GM18858 (cell line): Measurements from ENCODE around the gene AREL1.
"Not testable (repeated sequence)": the region's sequence is repeated elsewhere in the genome, so short reads cannot be mapped to it uniquely, and the experiment has no call there.

Source experiments
- ATAC-seq: cut with Tn5 transposase; IDR thresholded peaks from one replicate; pipeline ENCODE4 v1.9.1; 2021; ENCODE audit not compliant: unreplicated experiment

AREL1 gene

GRCh38 chr14:74712499-74713394, at the start of gene AREL1, which contains the start of gene FCF1:
Gene AREL1, minus strand, starts transcription at chr14:74713080. Its CDS starts 27,465 bp downstream, at chr14:74685615.
Gene FCF1, plus strand, starts transcription at chr14:74713144. Its CDS starts 54 bp downstream, at chr14:74713198.
- ATAC-seq = peak; percentile 77

- ATAC-seq = not testable (repeated sequence)
Measured at GRCh38 chr14:74758505-74758904, 45.6 kb upstream of the AREL1 start.

- ATAC-seq = no peak
Measured at GRCh38 chr14:74756326-74756725, 43.4 kb upstream of the AREL1 start.

GRCh38 chr14:74754899-74755298, 42.0 kb upstream of the AREL1 start:
- no peak for ATAC-seq

- ATAC-seq = no peak
Measured at GRCh38 chr14:74754157-74754556, 41.3 kb upstream of the AREL1 start.

GRCh38 chr14:74747237-74747636, 34.4 kb upstream of the AREL1 start:
- no peak for ATAC-seq

GRCh38 chr14:74739293-74740030, 26.6 kb upstream of the AREL1 start:
- ATAC-seq = no peak

- ATAC-seq = no peak
Measured at GRCh38 chr14:74737753-74738325, 25.0 kb upstream of the AREL1 start.

- ATAC-seq = no peak
Measured at GRCh38 chr14:74735125-74735524, 22.2 kb upstream of the AREL1 start.

GRCh38 chr14:74733221-74733620, 20.3 kb upstream of the AREL1 start:
- no peak for ATAC-seq

GRCh38 chr14:74732387-74732786, 19.5 kb upstream of the AREL1 start:
- ATAC-seq = no peak

- no peak for ATAC-seq
Measured at GRCh38 chr14:74723134-74723533, 10.3 kb upstream of the AREL1 start.

- no peak for ATAC-seq
Measured at GRCh38 chr14:74720526-74720925, 7.6 kb upstream of the AREL1 start.

- ATAC-seq = no peak
Measured at GRCh38 chr14:74713395-74713735, 485 bp upstream of the AREL1 start.

GRCh38 chr14:74711651-74712050, 1.2 kb downstream of the AREL1 start:
- no peak for ATAC-seq

- no peak for ATAC-seq
Measured at GRCh38 chr14:74710480-74710879, 2.4 kb downstream of the AREL1 start.

GRCh38 chr14:74705613-74706500, 7.0 kb downstream of the AREL1 start:
- ATAC-seq = no peak

- ATAC-seq = no peak
Measured at GRCh38 chr14:74704656-74705055, 8.2 kb downstream of the AREL1 start.

- no peak for ATAC-seq
Measured at GRCh38 chr14:74703043-74703442, 9.8 kb downstream of the AREL1 start.

GRCh38 chr14:74702293-74702692, 10.6 kb downstream of the AREL1 start:
- no peak for ATAC-seq

- no peak for ATAC-seq
Measured at GRCh38 chr14:74698465-74698864, 14.4 kb downstream of the AREL1 start.
